Measurements from ENCODE around the gene ARL6IP1.
"Not testable (repeated sequence)": the region's sequence is repeated elsewhere in the genome, so short reads cannot be mapped to it uniquely, and the experiment has no call there.

Gene ARL6IP1

DNA sequence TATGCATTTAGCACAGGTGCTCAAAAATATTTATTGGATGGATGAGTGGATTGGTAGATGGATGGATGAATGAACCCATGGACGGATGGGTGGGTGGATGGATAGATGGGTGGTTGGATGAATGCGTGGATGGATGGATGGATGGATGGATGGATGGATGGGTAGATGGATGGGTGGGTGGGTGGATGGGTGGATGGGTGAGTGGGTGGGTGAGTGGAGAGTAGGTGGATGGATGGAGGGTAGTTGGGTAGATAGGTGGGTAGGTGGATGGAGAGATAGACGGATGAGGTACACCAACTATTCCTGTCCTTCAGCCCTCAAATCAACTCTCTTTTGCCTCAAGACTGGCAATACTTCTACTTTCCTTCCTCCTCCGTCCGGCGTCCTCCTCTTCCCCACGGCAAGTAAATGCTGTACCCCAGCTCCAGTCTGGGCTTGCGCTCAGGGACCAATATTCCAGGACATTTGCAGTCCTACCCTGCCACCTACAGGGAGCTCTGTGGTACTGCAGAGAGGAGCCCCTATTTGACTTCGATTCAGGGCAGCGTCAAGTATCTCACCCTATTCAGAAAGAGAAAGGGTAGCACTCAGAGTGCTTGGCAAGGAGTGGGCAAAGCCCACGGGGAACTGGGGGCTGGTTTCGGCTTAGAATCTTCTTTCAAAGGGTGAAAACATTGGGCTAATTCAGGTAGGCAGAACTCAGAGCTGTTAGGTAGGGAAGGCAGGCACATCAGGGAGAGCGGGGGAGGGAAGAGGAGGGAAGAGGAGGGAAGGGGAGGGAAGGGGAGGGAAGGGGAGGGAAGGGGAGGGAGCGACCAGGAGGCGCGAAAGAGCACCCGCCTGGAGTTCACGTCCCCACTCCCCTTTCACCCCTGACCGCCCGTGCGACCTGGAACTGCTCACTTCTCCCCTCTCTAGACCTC lies 41.5 kb downstream of the ARL6IP1 start:
- not testable (repeated sequence) for DNase-seq (ENCODE audit: low spot score)

GRCh38 chr16:18757960-18758660 lies 43.2 kb downstream of the ARL6IP1 start:
- DNase-seq (ENCODE audit: low spot score), result not testable (repeated sequence)

GRCh38 chr16:18756639-18757038 lies 44.7 kb downstream of the ARL6IP1 start:
- not testable (repeated sequence) for DNase-seq (ENCODE audit: low spot score)

- not testable (repeated sequence) for DNase-seq (ENCODE audit: low spot score)
Observed at GRCh38 chr16:18742870-18743269, 58.5 kb downstream of the ARL6IP1 start.
